TTC549 (cell line): Measurements from ENCODE around the gene GSK3B.

ENCODE experiments used
- FAIRE-seq: peaks from 2 replicates; lab custom pipeline; 2012; peaks lifted over from hg19 to GRCh38; lab: Jason Lieb, UNC

The GSK3B gene

GRCh38 chr3:119872773-119873172 lies 221.5 kb downstream of the GSK3B start:
- FAIRE-seq, result no peak

DNA sequence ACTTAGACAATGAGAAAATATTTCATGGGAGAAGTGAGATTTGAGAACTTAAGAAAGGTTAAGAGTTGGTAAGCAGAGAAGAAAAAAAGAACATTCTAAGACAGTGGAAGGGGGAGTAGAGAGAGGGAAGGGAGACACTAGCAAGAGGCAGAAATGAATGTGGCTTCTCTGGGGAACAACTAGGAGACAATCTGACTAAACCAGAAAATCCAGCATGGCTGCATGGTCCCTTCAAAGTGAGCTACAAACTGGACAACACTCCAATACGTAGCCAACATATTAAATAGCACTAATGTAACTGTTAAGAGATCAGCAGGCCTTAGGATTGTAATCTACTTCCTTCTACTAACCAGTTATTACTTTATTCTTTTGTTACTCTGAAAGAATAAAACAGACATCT lies 222.7 kb downstream of the GSK3B start:
- FAIRE-seq, result no peak

GRCh38 chr3:119870512-119870911 lies 223.7 kb downstream of the GSK3B start:
- FAIRE-seq, result no peak

GRCh38 chr3:119864476-119864875 lies 229.8 kb downstream of the GSK3B start:
- FAIRE-seq, result no peak

GRCh38 chr3:119862616-119863015 lies 231.6 kb downstream of the GSK3B start:
- FAIRE-seq, result no peak

DNA sequence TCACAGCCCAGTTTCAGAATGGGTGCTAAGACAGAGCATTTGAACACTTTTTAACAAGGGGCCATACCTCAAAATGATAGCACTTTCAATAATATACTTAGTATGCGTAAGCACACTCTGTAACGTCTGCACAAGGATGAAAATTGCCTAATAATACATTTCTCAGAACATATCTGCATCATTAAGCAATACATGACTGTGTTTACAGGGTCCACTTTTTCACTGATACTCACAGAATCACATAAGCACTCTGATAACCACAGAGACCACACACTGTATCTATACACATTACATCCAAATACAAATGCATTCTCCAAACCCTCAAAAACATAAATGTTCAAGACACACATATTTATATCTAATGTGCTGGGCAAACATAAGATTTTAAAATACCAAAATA lies 232.6 kb downstream of the GSK3B start:
- FAIRE-seq, result no peak

DNA sequence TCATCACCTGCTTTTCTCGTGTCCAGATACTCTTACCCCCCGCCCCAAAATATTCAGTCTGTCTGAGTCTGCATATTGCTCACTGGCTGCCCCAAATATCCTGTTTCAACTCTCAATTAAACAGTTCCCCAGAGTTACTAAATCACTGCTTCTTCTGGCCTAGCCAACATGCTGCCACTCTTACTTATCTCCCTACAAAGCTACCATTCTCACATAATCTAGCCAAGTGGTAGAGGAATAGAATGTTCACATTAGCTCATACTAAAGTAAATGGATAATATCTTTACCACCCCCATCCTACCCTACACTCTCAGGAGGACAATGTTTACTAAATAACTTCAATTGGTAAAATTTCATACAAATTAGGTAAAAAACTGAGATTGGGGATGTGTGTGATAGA lies 234.5 kb downstream of the GSK3B start:
- no peak for FAIRE-seq

- no peak for FAIRE-seq
These were observed 235.3 kb downstream of the GSK3B start for GRCh38 chr3:119858957-119859356.

- FAIRE-seq, result no peak
These were observed 237.6 kb downstream of the GSK3B start for GRCh38 chr3:119856695-119857094.

DNA sequence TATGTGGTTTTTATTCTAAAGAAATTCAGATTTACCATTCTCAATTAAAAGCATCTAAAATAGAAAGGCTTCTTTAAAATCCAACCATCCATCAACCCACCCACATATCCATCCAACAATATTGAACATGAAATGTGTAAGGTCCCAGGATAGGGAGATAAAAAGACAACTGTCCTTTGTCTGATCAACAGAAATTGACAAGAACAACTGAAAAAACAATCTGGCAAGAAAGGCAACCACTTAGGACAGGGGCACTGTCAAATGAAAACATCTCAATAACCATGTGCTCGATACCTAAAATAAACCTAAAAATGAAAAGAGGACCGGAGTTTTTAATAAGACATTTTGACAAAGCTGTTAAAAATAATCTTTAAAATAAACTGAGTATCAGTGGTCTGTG lies 245.1 kb downstream of the GSK3B start:
- FAIRE-seq, result no peak

DNA sequence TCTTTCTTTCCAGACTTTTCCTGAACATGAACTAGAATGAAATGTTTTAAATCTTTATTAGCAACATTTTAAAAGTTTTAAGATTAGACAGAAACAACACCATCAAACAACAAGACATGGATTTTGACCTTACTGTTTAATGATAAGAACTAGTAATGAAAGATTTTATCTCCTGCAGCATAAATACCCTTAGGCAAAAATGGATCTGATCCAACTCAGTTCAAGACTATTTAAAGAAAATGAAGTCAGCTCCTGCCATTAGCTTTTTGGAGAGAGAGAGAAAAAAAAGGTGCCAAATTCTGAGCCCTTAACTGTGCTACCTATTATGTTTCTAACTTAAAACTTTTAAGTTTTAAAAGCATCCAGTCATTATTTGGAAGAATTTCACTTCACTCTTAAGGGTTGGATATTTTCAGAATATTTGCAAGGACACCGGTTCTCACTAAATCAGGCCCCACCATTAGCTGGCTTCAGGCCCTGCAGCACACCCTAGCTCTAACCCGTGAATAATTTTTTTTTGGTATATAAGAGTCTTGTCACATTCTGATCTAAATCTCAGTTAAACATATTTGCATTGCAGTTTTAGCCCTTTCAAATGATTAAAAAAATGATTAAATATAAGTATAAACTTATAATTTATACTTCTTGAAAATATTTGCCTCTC lies 252.3 kb downstream of the GSK3B start:
- FAIRE-seq, result no peak

GRCh38 chr3:119835556-119835955 lies 258.7 kb downstream of the GSK3B start:
- no peak for FAIRE-seq

DNA sequence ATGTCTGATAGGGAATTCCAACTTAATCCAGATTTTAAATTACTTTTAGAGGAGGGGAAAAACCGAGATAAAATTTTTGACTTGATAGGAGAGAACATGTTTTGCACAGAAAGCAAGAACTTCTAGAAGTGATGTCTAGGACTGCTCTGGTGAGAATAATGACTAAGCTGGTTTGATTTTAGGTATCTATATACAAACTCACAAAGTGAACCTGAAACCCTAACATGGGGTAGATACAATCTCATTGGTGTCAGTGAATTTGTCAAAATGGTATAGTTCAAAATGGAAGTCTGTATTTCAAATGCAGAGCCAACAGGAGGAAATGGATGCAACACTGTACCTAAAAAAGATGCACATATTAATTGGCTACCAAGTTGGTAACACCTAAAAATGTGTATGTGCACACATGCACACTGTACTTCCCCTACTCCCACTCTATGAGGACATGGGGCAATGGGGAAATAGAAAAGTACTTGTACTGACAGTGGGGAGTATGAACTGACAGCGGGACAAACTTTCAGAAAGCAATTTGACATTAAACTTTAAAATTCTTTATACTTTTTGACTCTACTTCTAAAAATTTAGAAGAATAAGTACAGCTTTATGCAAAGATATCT lies 259.4 kb downstream of the GSK3B start:
- no peak for FAIRE-seq

- no peak for FAIRE-seq
These were observed 262.3 kb downstream of the GSK3B start for GRCh38 chr3:119831941-119832371.

DNA sequence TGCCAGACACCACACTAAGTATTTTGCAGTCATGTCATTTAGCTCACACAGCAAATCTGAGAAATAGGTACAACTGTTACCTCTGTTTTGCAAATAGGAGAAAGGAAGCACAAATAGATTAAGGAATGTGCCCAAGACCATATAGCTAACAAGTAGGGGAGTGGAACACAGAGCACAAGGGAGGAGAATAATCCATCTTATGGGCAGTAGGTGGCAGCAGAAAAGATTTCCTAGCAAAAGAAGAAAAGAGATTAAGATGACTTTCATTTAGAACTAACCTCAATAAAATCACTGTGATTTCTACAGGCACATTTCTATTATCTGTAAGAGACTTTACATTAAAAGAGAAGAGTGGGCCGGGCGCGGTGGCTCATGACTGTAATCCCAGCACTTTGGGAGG lies 263.2 kb downstream of the GSK3B start:
- FAIRE-seq, result no peak

GRCh38 chr3:119829420-119829819 lies 264.8 kb downstream of the GSK3B start:
- no peak for FAIRE-seq

DNA sequence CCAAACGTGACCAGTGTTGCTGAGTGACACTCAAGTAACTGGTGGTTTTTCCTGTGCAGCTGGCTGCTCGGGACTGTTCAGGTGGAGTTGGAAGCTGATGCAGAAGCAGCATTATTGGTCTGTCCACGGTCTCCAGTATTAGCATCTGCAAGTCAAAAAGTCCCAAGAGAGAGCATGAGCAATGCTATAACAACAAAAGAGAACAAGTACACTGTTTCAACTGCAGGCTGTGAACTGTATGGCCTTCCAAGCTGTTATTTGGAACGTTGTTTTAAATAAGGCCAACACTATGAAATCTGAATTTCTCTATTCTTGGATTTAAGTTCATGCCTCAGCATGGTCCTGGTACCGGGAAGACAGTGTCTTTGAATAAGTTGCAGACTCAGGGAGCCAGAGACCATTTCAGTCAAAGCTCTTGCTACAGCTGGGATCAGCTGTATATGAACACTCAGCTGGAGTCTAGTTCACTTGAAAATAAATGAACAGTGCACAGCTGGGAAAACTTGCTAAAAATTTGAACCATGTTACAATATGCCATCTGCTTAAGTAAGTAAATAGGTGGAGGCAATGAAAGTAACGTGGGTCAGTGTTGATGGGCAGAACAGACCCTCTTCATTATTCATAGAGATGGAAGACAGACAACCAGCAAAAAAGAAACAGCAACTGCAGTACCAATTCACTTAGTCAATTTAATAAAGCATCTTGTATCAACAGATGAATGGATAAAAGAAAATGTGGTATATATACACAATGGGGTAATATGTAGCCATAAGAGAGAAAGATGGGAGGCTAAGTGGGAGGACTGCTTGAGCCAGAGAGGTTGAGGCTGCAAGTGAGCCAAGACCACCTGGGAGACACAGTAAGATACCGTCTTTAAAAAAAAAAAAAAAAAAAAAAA lies 267.3 kb downstream of the GSK3B start:
- FAIRE-seq, result no peak

DNA sequence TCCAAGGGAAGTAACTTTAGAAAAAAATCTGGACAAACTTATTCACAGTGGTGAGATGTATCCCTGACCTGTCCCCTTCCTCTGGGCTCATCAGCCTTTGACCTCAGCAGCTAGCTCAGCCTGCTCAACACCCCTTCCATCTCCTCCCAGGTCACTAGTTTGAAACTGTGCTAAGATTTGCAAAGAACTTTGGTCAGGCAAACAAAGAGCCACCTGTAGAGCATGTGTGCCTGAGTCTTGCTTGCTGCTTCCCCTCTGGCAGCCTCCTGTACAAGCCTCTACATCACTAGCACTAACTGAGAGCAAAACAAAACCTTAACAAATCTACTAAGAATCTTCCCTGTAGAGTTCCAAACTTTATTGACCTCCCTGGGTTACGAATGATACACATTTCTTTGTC lies 268.4 kb downstream of the GSK3B start:
- FAIRE-seq, result no peak

DNA sequence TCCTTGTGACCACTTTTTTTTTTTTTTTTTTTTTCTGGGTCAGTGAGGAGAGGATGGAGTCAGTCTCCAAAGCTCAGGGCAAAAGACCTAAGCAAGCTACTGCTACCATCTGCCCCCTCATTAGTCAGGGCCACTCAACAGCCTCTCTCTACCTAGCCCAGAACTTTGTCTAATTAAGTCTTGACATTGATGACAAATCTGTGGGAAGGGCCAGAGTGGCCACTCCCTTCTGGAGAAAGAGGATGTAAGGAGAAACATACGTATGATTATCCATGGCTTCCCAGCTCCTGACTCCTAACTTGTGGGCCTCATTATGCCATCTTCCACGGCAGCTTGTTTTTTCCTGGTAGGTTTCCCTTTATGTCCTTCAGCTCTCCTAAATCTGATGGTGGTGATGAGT lies 274.4 kb downstream of the GSK3B start:
- FAIRE-seq, result no peak

GRCh38 chr3:119818937-119819336 lies 275.3 kb downstream of the GSK3B start:
- no peak for FAIRE-seq

- no peak for FAIRE-seq
These were observed 276.5 kb downstream of the GSK3B start for GRCh38 chr3:119817583-119818363.

GRCh38 chr3:119817071-119817470 lies 277.2 kb downstream of the GSK3B start:
- no peak for FAIRE-seq

DNA sequence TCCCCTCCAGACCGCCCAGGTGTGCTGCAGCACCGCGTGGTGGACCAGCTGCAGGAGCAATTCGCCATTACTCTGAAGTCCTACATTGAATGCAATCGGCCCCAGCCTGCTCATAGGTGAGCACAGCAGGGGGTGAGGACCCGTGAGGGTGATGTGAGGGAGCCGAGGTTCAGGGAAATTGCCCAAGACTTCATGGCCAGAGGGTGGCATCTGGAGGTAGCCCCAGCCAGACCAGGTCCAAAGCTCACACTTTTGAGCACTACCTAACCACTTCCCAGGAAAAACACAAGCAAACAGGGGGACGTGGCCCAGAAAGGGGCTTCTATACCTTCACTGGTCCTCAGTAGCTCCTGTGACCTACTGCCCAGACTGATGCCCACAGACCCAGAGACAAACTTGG lies 278.5 kb downstream of the GSK3B start:
- FAIRE-seq, result no peak
